Keratinocyte (primary cell): ENCODE measurements around the gene ALDH4A1. TPM values are rescaled to one million over a fixed set of nuclear protein-coding genes. Genes with fewer than 3 reads are reported as not detected.
"Not testable (repeated sequence)": the region's sequence is repeated elsewhere in the genome, so short reads cannot be mapped to it uniquely, and the experiment has no call there.

ENCODE experiments used
- DNase-seq: peaks from one replicate; pipeline ENCODE4 v3.0.0-alpha.2; 2011; ENCODE audit warnings: low read depth, missing footprints, low spot score
- FAIRE-seq: peaks from 2 replicates; lab custom pipeline; 2011; peaks lifted over from hg19 to GRCh38; lab: Jason Lieb, UNC
- H2AFZ ChIP-seq: 2 replicates; pipeline ENCODE4 v1.6.0; 2012; ENCODE audit warnings: low read length, control low read depth, inconsistent platforms; ENCODE audit not compliant: control insufficient read depth
- H3K27ac ChIP-seq: 2 replicates; pipeline ENCODE4 v1.5.1; 2011; ENCODE audit warnings: low read length; ENCODE audit not compliant: control insufficient read depth, insufficient read depth
- H3K27me3 ChIP-seq: 3 replicates; pipeline ENCODE4 v1.6.0; 2011; ENCODE audit warnings: low read length; ENCODE audit not compliant: control insufficient read depth, insufficient read depth; ENCODE audit errors: extremely low read depth
- H3K36me3 ChIP-seq, 2 experiments: 2 replicates in 1 of 2; 3 replicates in 1 of 2; pipeline ENCODE4 v1.5.1; 2011; ENCODE audit warnings: low read length in 2 of 2, mild to moderate bottlenecking in 1 of 2; ENCODE audit not compliant: control insufficient read depth in 2 of 2, insufficient read depth in 2 of 2; ENCODE audit errors: extremely low read depth in 1 of 2
- H3K4me1 ChIP-seq: 3 replicates; pipeline ENCODE4 v1.5.1; 2011; ENCODE audit warnings: low read length; ENCODE audit not compliant: control insufficient read depth, insufficient read depth; ENCODE audit errors: extremely low read depth
- H3K4me2 ChIP-seq: 3 replicates; pipeline ENCODE4 v1.6.0; 2011; ENCODE audit warnings: low read depth, low read length; ENCODE audit not compliant: control insufficient read depth, insufficient read depth; ENCODE audit errors: extremely low read depth
- H3K4me3 ChIP-seq, 3 experiments: fragments of 200-600 bp in 1 of 3; sonication (generic) in 1 of 3; 2 replicates in 2 of 3; 3 replicates in 1 of 3; pipeline ENCODE4 v1.5.1; 2011 to 2016; ENCODE audit warnings: low read length in 3 of 3, mild to moderate bottlenecking in 3 of 3, control low read depth in 2 of 3, inconsistent platforms in 1 of 3, low read depth in 1 of 3, mixed read lengths in 1 of 3, mixed run types in 1 of 3, moderate library complexity in 1 of 3; ENCODE audit not compliant: control insufficient read depth in 2 of 3, insufficient read depth in 2 of 3; ENCODE audit errors: extremely low read depth in 1 of 3
- H3K79me2 ChIP-seq: 2 replicates; pipeline ENCODE4 v1.6.0; 2012; ENCODE audit warnings: low read length; ENCODE audit not compliant: control insufficient read depth, insufficient read depth
- H3K9ac ChIP-seq: 3 replicates; pipeline ENCODE4 v1.6.0; 2011; ENCODE audit warnings: low read length; ENCODE audit not compliant: control insufficient read depth, insufficient read depth; ENCODE audit errors: extremely low read depth
- H3K9me1 ChIP-seq: 3 replicates; pipeline ENCODE4 v1.6.0; 2011; ENCODE audit warnings: low read length; ENCODE audit not compliant: control insufficient read depth, insufficient read depth; ENCODE audit errors: extremely low read depth
- H3K9me3 ChIP-seq: 2 replicates; pipeline ENCODE4 v1.5.1; 2012; ENCODE audit warnings: low read depth, low read length; ENCODE audit not compliant: control insufficient read depth
- H4K20me1 ChIP-seq: 3 replicates; pipeline ENCODE4 v1.6.0; 2011; ENCODE audit warnings: low read length; ENCODE audit not compliant: control insufficient read depth, insufficient read depth; ENCODE audit errors: extremely low read depth
- EZH2 ChIP-seq: IDR thresholded peaks from one replicate; pipeline ENCODE4 v1.6.1; 2012; ENCODE audit warnings: inconsistent platforms, mild to moderate bottlenecking, low read length, moderate library complexity
- dilution Hi-C: fragments of 300-500 bp; cut with MboI; formaldehyde crosslinking; loops from one replicate; pipeline ENCODE4 v1.7.0; 2020; ENCODE audit warnings: low sequenced_read_pairs; ENCODE audit not compliant: extremely low pct_ligation_motif_present
- polyA plus RNA-seq, 5 experiments: library from polyadenylated mRNA; depleted of rRNA in 3 of 5; stranded (reverse) in 3 of 5; stranded (forward) in 1 of 5; unstranded in 1 of 5; fragments of >200 nt; gene quantifications; 1 replicate in 1 of 5; 2 replicates in 3 of 5; 3 replicates in 1 of 5; pipeline versions ENCODE4 v1.2.1 to v1.2.3, GENCODE V29; 2011 to 2012; ENCODE audit warnings: missing spikeins in 2 of 5, low read depth in 1 of 5, low replicate concordance in 1 of 5
- TF ChIP-seq, protein P1 (sequence below), 3 experiments: IDR thresholded peaks in 1 of 3; conservative IDR thresholded peaks in 1 of 3; optimal IDR thresholded peaks in 1 of 3; 2 replicates in 2 of 3; 3 replicates in 1 of 3; pipeline versions ENCODE3 to v1.5.1; 2011; ENCODE audit warnings: low read length in 3 of 3, mild to moderate bottlenecking in 3 of 3, moderate library complexity in 2 of 3, control low read depth in 1 of 3, inconsistent platforms in 1 of 3; ENCODE audit not compliant: insufficient read depth in 2 of 3; ENCODE audit errors: extremely low read depth in 1 of 3

The ALDH4A1 gene
- polyA plus RNA-seq, 1 donor (not counting 4 experiments of a cell fraction or from before 2014, with no cell fraction given), result 52.7 TPM

DNA sequence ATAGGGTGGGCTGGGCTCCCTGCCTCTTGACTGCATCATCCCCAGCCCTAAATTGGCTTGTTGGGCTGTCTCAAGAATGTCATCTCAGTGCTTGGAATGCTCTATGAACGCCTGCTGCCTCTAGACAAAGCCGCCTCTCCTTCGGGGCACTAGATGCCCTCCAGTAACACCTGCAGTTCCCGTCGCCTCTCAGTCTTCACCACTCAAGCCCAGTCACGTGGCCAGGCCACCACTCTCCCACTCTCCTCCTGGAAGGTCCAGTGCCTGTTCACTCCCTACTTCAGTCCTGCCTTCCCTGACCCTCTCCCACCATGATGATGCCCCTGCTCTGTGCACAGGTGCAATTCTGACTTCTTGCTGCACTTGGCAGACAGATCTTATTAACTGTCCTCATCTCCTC, 49.9 kb downstream of the ALDH4A1 start:
- Histone ChIP-seq H3K79me2 (no peaks in the 10 kb centered on the region), H2AFZ (no peak overlapping the region), H3K4me1 (no peaks in the 10 kb centered on the region), H3K36me3 (no peaks in the 10 kb centered on the region), H4K20me1 (no peaks in the 10 kb centered on the region), H3K4me2 (no peak overlapping the region), H3K9me3 (no peaks in the 10 kb centered on the region), H3K4me3 (no peak overlapping the region), H3K9ac (no peak overlapping the region), H3K27me3 (peaks cover 4% of the 10 kb centered on the region), H3K27ac (no peak overlapping the region), H3K9me1 (no peaks in the 10 kb centered on the region)
- TF ChIP-seq EZH2, result no peak
- TF ChIP-seq, protein P1, sequence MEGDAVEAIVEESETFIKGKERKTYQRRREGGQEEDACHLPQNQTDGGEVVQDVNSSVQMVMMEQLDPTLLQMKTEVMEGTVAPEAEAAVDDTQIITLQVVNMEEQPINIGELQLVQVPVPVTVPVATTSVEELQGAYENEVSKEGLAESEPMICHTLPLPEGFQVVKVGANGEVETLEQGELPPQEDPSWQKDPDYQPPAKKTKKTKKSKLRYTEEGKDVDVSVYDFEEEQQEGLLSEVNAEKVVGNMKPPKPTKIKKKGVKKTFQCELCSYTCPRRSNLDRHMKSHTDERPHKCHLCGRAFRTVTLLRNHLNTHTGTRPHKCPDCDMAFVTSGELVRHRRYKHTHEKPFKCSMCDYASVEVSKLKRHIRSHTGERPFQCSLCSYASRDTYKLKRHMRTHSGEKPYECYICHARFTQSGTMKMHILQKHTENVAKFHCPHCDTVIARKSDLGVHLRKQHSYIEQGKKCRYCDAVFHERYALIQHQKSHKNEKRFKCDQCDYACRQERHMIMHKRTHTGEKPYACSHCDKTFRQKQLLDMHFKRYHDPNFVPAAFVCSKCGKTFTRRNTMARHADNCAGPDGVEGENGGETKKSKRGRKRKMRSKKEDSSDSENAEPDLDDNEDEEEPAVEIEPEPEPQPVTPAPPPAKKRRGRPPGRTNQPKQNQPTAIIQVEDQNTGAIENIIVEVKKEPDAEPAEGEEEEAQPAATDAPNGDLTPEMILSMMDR (optimal IDR thresholded peaks at IDR 0.05 in 1 of 3, IDR thresholded peaks at IDR 0.05 in 1 of 3, conservative IDR thresholded peaks at IDR 0.05 in 1 of 3; ENCODE audit: extremely low read depth in 1 of 3, insufficient read depth in 2 of 3, low read length in 3 of 3), result no peak
- FAIRE-seq, result no peak
- no peak for DNase-seq
- dilution Hi-C loops, result no loop called here

DNA sequence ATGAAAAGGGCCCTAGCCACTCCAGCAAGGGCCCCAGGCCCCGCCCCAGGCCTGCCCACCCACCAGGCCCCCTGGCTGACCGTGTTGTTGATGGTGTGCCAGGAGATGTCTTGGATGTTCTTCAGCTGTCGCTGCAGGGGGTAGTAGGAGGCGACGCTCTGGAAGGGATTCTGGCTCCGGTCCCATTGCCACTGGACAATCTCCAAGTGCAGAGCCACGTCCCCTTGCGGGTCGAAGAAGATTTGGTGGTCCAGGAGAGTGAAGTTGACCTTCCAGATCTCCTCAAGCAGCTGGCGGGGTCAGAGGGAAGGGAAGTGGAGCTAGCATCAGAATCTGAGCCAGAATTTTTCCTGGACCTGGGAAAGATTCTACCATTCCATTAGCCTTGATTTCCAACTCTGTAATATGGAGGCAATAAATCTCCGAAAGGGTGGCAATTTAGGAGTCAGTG, 53.1 kb downstream of the ALDH4A1 start:
- no peak overlapping the region for H3K4me2 ChIP-seq
- H3K27ac ChIP-seq, result no peak overlapping the region
- no peaks in the 10 kb centered on the region for H3K36me3 ChIP-seq
- no peaks in the 10 kb centered on the region for H3K4me1 ChIP-seq
- dilution Hi-C loops, result no loop called here
- DNase-seq (no peak), FAIRE-seq (no peak)
- H3K9me3 ChIP-seq, result no peaks in the 10 kb centered on the region
- TF ChIP-seq, protein P1 (optimal IDR thresholded peaks at IDR 0.05 in 1 of 3, IDR thresholded peaks at IDR 0.05 in 1 of 3, conservative IDR thresholded peaks at IDR 0.05 in 1 of 3; ENCODE audit: extremely low read depth in 1 of 3, insufficient read depth in 2 of 3, low read length in 3 of 3), result no peak
- no peak for TF ChIP-seq EZH2
- no peaks in the 10 kb centered on the region for H4K20me1 ChIP-seq
- no peak overlapping the region for H3K9ac ChIP-seq
- no peaks in the 10 kb centered on the region for H3K9me1 ChIP-seq
- no peaks in the 10 kb centered on the region for H3K79me2 ChIP-seq
- H3K27me3 ChIP-seq, result peaks cover 4% of the 10 kb centered on the region
- H3K4me3 ChIP-seq, result no peak overlapping the region
- H2AFZ ChIP-seq, result no peak overlapping the region

GRCh38 chr1:18847723-18848122, 54.6 kb downstream of the ALDH4A1 start:
- not testable (repeated sequence) for FAIRE-seq

More at GRCh38 chr1:18847723-18848122, 54.6 kb downstream of the ALDH4A1 start:
- H3K4me1 ChIP-seq, H3K9me1 ChIP-seq, H3K9ac ChIP-seq, H3K9me3 ChIP-seq, H3K36me3 ChIP-seq, DNase-seq, H3K4me2 ChIP-seq, H3K79me2 ChIP-seq, H2AFZ ChIP-seq, H3K4me3 ChIP-seq, H3K27me3 ChIP-seq, H4K20me1 ChIP-seq, dilution Hi-C loops, H3K27ac ChIP-seq: not testable (repeated sequence)
